Measurements from ENCODE around the gene SLC7A1.

Gene SLC7A1

DNA sequence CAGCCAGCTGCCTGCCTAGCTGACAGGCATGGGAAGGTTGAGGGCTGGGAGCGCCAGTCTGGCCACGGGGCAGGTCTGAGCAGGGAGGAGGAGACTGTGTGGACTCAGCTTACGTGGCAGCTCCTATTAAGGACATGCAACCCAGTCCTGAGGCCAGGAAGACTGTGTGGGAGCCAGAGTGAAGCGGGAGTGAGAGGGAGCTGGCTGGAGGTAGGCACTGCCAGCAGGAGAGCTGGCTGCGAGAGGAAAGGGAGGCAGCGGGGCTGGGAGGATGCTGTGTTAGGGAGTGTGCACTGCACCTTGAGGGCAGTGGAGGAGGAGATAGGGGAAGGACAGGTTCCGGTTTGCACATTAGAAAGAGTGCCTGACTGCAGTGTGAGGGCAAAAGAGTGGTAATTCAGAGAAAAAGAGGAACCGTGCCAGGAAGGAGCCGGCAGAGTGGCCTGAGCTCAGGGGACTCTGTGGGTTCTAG lies 99.2 kb downstream of the SLC7A1 start:
- Histone ChIP-seq H3K27me3 (ENCODE audit: control insufficient read depth, insufficient read depth, low read length, poor library complexity, severe bottlenecking) (no peaks in the 10 kb centered on the region), H3K4me3 (ENCODE audit: insufficient read depth, low read depth, low read length) (no peak overlapping the region), H3K9me3 (ENCODE audit: control insufficient read depth, low read length) (no peaks in the 10 kb centered on the region), H3K27ac (ENCODE audit: insufficient read depth, low read depth, low read length, poor library complexity, severe bottlenecking) (no peak overlapping the region), H3K36me3 (ENCODE audit: control insufficient read depth, insufficient read depth, low read length) (no peaks in the 10 kb centered on the region), H3K4me1 (ENCODE audit: control insufficient read depth, insufficient read depth, low read length) (peaks cover 23% of the 10 kb centered on the region)
- 91% methylated on average over 9 of the region's 9 CpGs for WGBS, 2 experiments

DNA sequence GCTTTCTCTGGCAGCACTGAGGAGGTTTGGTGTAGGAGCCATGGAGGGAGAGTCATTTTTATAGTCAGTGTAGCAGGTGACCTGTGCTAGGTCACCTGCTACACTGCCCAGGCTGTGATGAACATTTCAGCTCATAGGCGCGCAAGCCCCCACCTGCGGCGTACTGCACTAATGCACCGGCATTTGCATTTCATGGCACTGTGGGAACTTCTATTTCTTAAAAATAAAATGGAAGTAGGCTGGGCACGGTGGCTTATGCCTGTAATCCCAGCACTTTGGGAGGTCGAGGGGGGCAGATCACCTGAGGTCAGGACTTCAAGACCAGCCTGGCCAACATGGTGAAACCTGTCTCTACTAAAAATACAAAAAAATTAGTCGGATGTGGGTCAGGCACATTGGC lies 101.0 kb downstream of the SLC7A1 start:
- Histone ChIP-seq H3K4me3 (ENCODE audit: insufficient read depth, low read depth, low read length) (no peak overlapping the region), H3K27ac (ENCODE audit: insufficient read depth, low read depth, low read length, poor library complexity, severe bottlenecking) (no peak overlapping the region), H3K4me1 (ENCODE audit: control insufficient read depth, insufficient read depth, low read length) (peaks cover 23% of the 10 kb centered on the region), H3K36me3 (ENCODE audit: control insufficient read depth, insufficient read depth, low read length) (no peaks in the 10 kb centered on the region), H3K27me3 (ENCODE audit: control insufficient read depth, insufficient read depth, low read length, poor library complexity, severe bottlenecking) (no peaks in the 10 kb centered on the region), H3K9me3 (ENCODE audit: control insufficient read depth, low read length) (no peaks in the 10 kb centered on the region)
- 89 to 95% methylated on average over 8 of the region's 8 CpGs for WGBS, 2 experiments

DNA sequence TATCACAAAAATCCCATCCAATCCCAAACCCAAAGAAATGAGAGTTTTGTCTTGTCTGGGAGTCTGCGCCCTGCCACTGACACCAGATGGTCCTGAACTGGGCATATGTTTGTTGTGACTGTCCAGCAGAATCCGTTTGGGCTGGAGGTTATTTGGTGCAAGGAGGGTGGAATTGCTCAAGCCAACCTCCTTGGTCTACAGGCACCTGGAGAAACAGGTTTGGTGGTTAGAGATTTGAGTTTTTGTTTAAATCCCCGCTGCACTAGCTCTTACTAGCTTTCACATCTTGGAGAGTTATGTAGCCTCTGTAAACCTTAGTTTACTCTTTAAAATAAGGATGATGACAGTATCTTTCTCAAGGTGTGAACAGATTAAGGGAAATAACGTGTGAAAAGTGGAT lies 101.7 kb downstream of the SLC7A1 start:
- H3K27ac ChIP-seq (ENCODE audit: insufficient read depth, low read depth, low read length, poor library complexity, severe bottlenecking): no peak overlapping the region
- H3K4me3 ChIP-seq (ENCODE audit: insufficient read depth, low read depth, low read length): no peak overlapping the region
- no peaks in the 10 kb centered on the region for H3K36me3 ChIP-seq (ENCODE audit: control insufficient read depth, insufficient read depth, low read length)
- no peaks in the 10 kb centered on the region for H3K9me3 ChIP-seq (ENCODE audit: control insufficient read depth, low read length)
- H3K27me3 ChIP-seq (ENCODE audit: control insufficient read depth, insufficient read depth, low read length, poor library complexity, severe bottlenecking): no peaks in the 10 kb centered on the region
- H3K4me1 ChIP-seq (ENCODE audit: control insufficient read depth, insufficient read depth, low read length): peaks cover 19% of the 10 kb centered on the region
- WGBS, 2 experiments: 79 to 85% methylated on average over 4 of the region's 4 CpGs

DNA sequence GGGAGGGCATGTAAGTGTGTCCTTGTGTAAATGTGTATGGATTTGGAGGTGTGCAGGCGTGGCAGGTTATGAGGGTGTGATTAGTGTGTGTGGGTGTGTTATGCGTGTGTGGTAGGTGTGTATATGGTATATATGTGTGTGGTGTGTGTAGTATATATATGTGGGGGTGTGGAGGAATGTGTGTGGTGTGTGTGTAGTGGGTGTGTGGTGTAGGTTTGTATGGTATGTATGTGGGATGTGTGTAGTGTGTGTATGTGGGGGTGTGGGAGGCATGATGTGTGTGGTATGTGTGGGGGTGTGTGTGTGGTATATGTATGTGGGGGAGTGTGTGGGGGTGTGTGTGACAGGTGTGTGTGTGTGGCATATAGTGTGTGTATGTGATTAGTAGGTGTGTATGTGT lies 104.2 kb downstream of the SLC7A1 start:
- H3K36me3 ChIP-seq (ENCODE audit: control insufficient read depth, insufficient read depth, low read length): no peaks in the 10 kb centered on the region
- peaks cover 5% of the 10 kb centered on the region for H3K4me1 ChIP-seq (ENCODE audit: control insufficient read depth, insufficient read depth, low read length)
- 48 to 49% methylated on average over 2 of the region's 2 CpGs for WGBS, 2 experiments
- no peak overlapping the region for H3K27ac ChIP-seq (ENCODE audit: insufficient read depth, low read depth, low read length, poor library complexity, severe bottlenecking)
- H3K9me3 ChIP-seq (ENCODE audit: control insufficient read depth, low read length): no peaks in the 10 kb centered on the region
- H3K4me3 ChIP-seq (ENCODE audit: insufficient read depth, low read depth, low read length): no peak overlapping the region
- H3K27me3 ChIP-seq (ENCODE audit: control insufficient read depth, insufficient read depth, low read length, poor library complexity, severe bottlenecking): no peaks in the 10 kb centered on the region

DNA sequence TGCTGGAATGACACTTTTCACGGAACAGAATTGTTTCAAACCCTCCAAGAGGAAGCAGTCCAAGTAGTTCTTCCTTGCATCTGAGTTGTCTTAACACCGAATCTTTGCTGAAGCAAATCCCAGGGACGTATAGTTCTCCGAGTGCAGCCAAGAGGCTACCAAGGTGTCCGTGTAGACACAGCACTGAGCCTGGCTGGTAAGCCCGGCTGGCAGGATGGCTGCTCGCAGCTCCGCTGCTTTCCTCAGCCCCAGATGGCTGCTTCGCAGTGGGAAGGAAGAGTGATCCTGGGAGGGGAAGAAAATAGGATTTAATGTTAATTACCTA lies 105.0 kb downstream of the SLC7A1 start:
- Histone ChIP-seq H3K4me1 (ENCODE audit: control insufficient read depth, insufficient read depth, low read length) (peaks cover 5% of the 10 kb centered on the region), H3K36me3 (ENCODE audit: control insufficient read depth, insufficient read depth, low read length) (no peaks in the 10 kb centered on the region), H3K27ac (ENCODE audit: insufficient read depth, low read depth, low read length, poor library complexity, severe bottlenecking) (no peak overlapping the region), H3K27me3 (ENCODE audit: control insufficient read depth, insufficient read depth, low read length, poor library complexity, severe bottlenecking) (no peaks in the 10 kb centered on the region), H3K9me3 (ENCODE audit: control insufficient read depth, low read length) (no peaks in the 10 kb centered on the region), H3K4me3 (ENCODE audit: insufficient read depth, low read depth, low read length) (no peak overlapping the region)
- 93 to 94% methylated on average over 9 of the region's 9 CpGs for WGBS, 2 experiments

DNA sequence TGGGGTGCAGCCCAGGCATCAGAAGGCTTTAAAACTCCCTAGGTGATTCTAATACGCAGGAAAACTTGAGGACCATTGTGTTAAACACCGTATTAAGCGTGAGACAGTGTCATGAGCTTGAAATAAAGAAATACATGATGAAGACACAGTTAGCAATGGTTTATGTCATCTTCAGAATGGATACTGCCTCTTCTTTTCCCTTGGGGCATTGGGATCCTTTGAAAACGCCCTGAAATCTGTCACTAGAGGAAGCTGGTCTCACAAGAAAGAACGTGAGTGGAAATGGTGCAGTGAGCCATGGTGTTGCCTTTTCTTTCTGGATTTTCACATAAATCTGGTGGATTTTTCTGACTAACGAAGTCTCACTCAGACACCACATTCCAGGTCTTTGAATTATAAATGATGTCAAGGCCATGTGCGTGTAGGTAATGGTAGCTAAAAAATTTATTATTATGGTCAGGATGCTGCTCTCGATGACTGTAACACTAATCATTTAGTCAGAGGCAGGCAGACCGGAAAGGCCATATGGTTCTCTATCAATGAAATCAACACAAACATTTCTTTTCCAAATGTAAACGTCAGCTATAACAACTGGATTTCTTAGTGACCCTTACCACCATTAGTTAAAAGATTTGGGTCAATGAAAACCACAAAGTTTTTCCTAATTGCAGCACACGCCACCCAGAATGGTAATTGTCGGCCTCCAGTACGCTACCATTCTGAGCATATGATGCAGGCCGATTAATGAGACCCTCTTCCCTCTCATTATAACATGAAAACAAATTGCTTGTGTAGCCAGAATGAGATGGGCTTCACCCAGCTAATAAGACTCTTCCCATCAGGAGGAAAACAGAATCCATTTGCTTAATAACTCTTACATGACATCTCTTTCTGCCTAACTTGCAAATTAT lies 105.6 kb downstream of the SLC7A1 start:
- 87% methylated on average over 14 of the region's 14 CpGs for WGBS, 2 experiments
- no peak overlapping the region for H3K27ac ChIP-seq (ENCODE audit: insufficient read depth, low read depth, low read length, poor library complexity, severe bottlenecking)
- H3K36me3 ChIP-seq (ENCODE audit: control insufficient read depth, insufficient read depth, low read length): no peaks in the 10 kb centered on the region
- H3K4me3 ChIP-seq (ENCODE audit: insufficient read depth, low read depth, low read length): no peak overlapping the region
- peaks cover 8% of the 10 kb centered on the region for H3K4me1 ChIP-seq (ENCODE audit: control insufficient read depth, insufficient read depth, low read length)
- no peaks in the 10 kb centered on the region for H3K27me3 ChIP-seq (ENCODE audit: control insufficient read depth, insufficient read depth, low read length, poor library complexity, severe bottlenecking)
- H3K9me3 ChIP-seq (ENCODE audit: control insufficient read depth, low read length): no peaks in the 10 kb centered on the region

DNA sequence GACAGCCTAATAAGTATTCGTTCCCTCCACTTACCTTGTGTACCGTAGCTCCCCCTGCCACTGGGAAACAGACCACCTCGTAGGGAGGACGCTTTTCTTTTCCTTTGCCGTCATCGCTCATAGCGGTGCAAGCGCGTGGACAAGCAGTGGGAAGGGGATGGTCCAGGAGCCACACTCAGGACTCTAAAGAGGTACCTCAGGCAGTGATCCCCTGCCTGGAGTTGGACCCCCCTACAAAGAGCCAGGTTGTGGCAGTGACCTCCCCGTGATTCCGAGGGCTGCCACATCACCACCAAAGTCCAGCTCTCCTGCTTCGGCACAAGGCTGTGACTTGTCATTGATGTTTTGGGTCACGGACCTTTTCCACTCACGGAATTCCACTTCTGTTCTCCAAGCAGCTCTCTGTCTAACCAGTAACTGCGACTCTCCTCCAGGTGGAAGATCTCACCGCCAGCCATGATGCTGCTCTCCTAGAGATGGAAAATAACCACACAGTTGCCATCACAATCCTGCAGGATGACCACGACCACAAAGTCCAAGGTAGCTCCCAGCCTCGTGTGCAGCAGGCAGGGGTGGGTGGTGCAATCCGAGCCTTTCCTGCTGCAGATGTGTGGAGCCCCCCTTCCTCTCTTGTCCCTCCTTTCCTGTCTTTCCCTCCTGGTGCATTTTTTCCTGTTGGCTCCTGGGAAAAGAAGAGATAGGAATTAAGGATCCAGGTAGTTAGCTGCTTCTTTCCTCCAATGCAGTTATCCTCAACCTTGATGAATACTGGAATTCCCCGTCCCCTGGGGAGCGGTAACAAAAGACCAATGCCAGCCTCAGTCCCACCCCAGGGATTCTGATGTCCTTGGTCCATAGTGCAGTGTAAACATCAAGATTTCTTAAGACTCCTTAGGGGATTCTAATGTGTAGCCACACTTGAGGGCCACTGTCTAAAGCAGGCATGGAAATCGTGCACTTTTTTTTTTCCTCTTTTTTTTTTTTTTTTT lies 107.7 kb downstream of the SLC7A1 start:
- no peak overlapping the region for H3K27ac ChIP-seq (ENCODE audit: insufficient read depth, low read depth, low read length, poor library complexity, severe bottlenecking)
- no peak overlapping the region for H3K4me3 ChIP-seq (ENCODE audit: insufficient read depth, low read depth, low read length)
- no peaks in the 10 kb centered on the region for H3K27me3 ChIP-seq (ENCODE audit: control insufficient read depth, insufficient read depth, low read length, poor library complexity, severe bottlenecking)
- WGBS, 2 experiments: 88 to 92% methylated on average over 22 of the region's 22 CpGs
- H3K36me3 ChIP-seq (ENCODE audit: control insufficient read depth, insufficient read depth, low read length): no peaks in the 10 kb centered on the region
- H3K9me3 ChIP-seq (ENCODE audit: control insufficient read depth, low read length): no peaks in the 10 kb centered on the region
- peaks cover 22% of the 10 kb centered on the region for H3K4me1 ChIP-seq (ENCODE audit: control insufficient read depth, insufficient read depth, low read length)

DNA sequence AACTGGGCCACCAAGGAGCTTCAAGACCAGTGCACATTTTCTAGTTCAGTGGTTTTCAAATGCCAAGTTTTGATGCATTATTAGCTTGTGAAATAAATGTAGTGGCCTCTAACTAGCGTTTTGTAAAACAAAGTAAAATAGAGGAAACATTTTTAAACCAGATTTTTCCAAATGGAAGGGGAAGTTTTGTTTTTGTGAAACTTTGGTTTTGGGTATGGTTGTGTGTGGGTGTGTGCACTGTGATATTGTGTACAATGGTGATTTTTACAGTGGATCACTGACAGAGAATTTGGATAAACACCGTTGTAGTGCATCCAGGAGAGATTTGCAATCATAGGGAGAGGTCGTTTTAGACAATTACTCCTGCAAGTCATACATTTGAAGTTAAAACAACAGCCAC lies 108.9 kb downstream of the SLC7A1 start:
- Histone ChIP-seq H3K27me3 (ENCODE audit: control insufficient read depth, insufficient read depth, low read length, poor library complexity, severe bottlenecking) (no peaks in the 10 kb centered on the region), H3K27ac (ENCODE audit: insufficient read depth, low read depth, low read length, poor library complexity, severe bottlenecking) (no peak overlapping the region), H3K9me3 (ENCODE audit: control insufficient read depth, low read length) (no peaks in the 10 kb centered on the region), H3K4me1 (ENCODE audit: control insufficient read depth, insufficient read depth, low read length) (peaks cover 22% of the 10 kb centered on the region), H3K36me3 (ENCODE audit: control insufficient read depth, insufficient read depth, low read length) (no peaks in the 10 kb centered on the region), H3K4me3 (ENCODE audit: insufficient read depth, low read depth, low read length) (no peak overlapping the region)
- 81 to 88% methylated on average over 2 to 3 of the region's 3 CpGs for WGBS, 2 experiments

DNA sequence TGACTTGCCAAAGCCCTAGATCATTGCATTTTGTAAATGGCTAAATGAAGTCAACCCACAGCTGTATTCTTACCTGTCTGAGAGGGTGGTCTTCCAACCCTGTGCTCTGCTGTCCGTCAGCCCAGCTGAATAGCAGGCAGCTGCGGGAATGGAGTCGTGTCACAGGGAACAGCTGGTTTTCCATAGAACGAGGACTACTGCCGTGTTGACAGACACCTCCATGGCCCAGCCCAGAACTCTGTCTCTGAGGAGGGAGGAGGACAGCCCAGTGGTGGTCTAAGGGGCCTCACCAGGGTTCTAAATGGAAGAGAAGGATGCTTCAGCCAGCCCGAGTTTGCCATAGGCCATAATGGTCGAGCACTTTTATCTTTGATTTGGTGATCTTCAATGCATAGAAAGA lies 110.7 kb downstream of the SLC7A1 start:
- WGBS, 2 experiments: 68 to 69% methylated on average over 7 of the region's 7 CpGs
- Histone ChIP-seq H3K27me3 (ENCODE audit: control insufficient read depth, insufficient read depth, low read length, poor library complexity, severe bottlenecking) (no peaks in the 10 kb centered on the region), H3K36me3 (ENCODE audit: control insufficient read depth, insufficient read depth, low read length) (no peaks in the 10 kb centered on the region), H3K9me3 (ENCODE audit: control insufficient read depth, low read length) (no peaks in the 10 kb centered on the region), H3K4me3 (ENCODE audit: insufficient read depth, low read depth, low read length) (no peak overlapping the region), H3K4me1 (ENCODE audit: control insufficient read depth, insufficient read depth, low read length) (peaks cover 22% of the 10 kb centered on the region), H3K27ac (ENCODE audit: insufficient read depth, low read depth, low read length, poor library complexity, severe bottlenecking) (no peak overlapping the region)

DNA sequence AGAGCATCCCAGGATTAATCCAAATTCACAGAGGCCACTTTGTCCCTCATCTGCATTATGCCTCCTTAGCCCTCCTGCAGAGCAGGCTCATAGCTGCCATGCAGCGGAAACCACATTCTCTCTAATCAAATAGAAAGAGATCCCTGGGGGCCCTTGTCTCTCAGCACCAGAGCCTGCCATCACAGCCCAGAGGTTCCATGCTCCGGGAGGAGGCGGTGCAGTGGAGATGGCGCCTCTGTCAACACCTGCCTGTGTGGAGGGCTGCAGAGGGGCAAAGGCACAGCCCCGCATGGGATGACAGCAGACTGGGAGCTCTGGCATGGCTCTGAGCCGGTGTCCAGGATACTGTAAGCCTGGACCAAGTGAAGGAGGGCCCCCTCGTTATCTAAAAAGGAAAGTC lies 111.3 kb downstream of the SLC7A1 start:
- Histone ChIP-seq H3K4me3 (ENCODE audit: insufficient read depth, low read depth, low read length) (no peak overlapping the region), H3K36me3 (ENCODE audit: control insufficient read depth, insufficient read depth, low read length) (no peaks in the 10 kb centered on the region), H3K27ac (ENCODE audit: insufficient read depth, low read depth, low read length, poor library complexity, severe bottlenecking) (no peak overlapping the region), H3K27me3 (ENCODE audit: control insufficient read depth, insufficient read depth, low read length, poor library complexity, severe bottlenecking) (no peaks in the 10 kb centered on the region), H3K9me3 (ENCODE audit: control insufficient read depth, low read length) (no peaks in the 10 kb centered on the region), H3K4me1 (ENCODE audit: control insufficient read depth, insufficient read depth, low read length) (peaks cover 22% of the 10 kb centered on the region)
- 52 to 60% methylated on average over 7 of the region's 7 CpGs for WGBS, 2 experiments
